Activated B cell treated with CpG ODN at 0.5 μM for 24 hours (primary cell): ENCODE results near the gene MMS19. TPM values are rescaled to one million over a fixed set of nuclear protein-coding genes. Genes with fewer than 3 reads are reported as not detected.

ENCODE experiments used
- ATAC-seq: fragments of 200-7000 bp; cut with Tn5 transposase; one replicate; pipeline ENCODE4 v1.10.0; 2021; ENCODE audit warnings: low read depth, mild to moderate bottlenecking, moderate library complexity
- CTCF ChIA-PET: fragments of 350-600 bp; sonication (Branson Sonifier 250); formaldehyde crosslinking; loops from one replicate; lab custom pipeline; 2021; ENCODE audit warnings: antibody characterized with exemption; lab: Charles Lee
- POLR2A ChIA-PET: fragments of 350-600 bp; sonication (Branson Sonifier 250); formaldehyde crosslinking; loops from one replicate; lab custom pipeline; 2021; ENCODE audit warnings: antibody characterized with exemption; lab: Charles Lee
- DNase-seq: peaks from one replicate; pipeline ENCODE4 v3.0.0; 2022
- H3K27ac Mint-ChIP-seq: one replicate; pipeline ENCODE4 v1.8.0; 2020; ENCODE audit warnings: mixed read lengths
- H3K27me3 Mint-ChIP-seq: one replicate; pipeline ENCODE4 v1.8.0; 2021; ENCODE audit warnings: mixed read lengths
- H3K36me3 Mint-ChIP-seq: one replicate; pipeline ENCODE4 v1.8.0; 2021; ENCODE audit warnings: low read depth, mixed read lengths
- H3K4me1 Mint-ChIP-seq: one replicate; pipeline ENCODE4 v1.8.0; 2021; ENCODE audit warnings: mixed read lengths
- H3K4me3 Mint-ChIP-seq: one replicate; pipeline ENCODE4 v1.8.0; 2020; ENCODE audit warnings: mild to moderate bottlenecking, mixed read lengths
- H3K9me3 Mint-ChIP-seq: one replicate; pipeline ENCODE4 v1.8.0; 2020; ENCODE audit warnings: mixed read lengths
- CTCF ChIP-seq: fragments of 200-600 bp; IDR thresholded peaks from one replicate; pipeline ENCODE4 v1.8.0; 2022; ENCODE audit warnings: antibody characterized with exemption, mild to moderate bottlenecking
- intact Hi-C: fragments of 100-400 bp; cut with micrococcal nuclease; formaldehyde crosslinking; loops from one replicate; pipeline ENCODE4 v1.15.1; 2024
- total RNA-seq: library from RNA; stranded (reverse); gene quantifications from 2 replicates; pipeline ENCODE4 v1.2.3, GENCODE V29; 2022

Gene MMS19
- total RNA-seq, 1 donor from 2014 or later: 89.2 TPM

GRCh38 chr10:97451605-97452004 lies 46.6 kb downstream of the MMS19 start:
- DNase-seq (no peak), ATAC-seq (no peak)
- ChIA-PET CTCF (no interaction called here), POLR2A (no interaction called here)
- no peak overlapping the region for H3K27ac Mint-ChIP-seq
- no peak overlapping the region for H3K4me3 Mint-ChIP-seq
- H3K4me1 Mint-ChIP-seq: peaks cover 17% of the 10 kb centered on the region
- peaks cover 52% of the 10 kb centered on the region for H3K36me3 Mint-ChIP-seq
- H3K27me3 Mint-ChIP-seq: no peaks in the 10 kb centered on the region
- no peaks in the 10 kb centered on the region for H3K9me3 Mint-ChIP-seq
- TF ChIP-seq CTCF: no peak
- intact Hi-C loops: no loop called here

- DNase-seq (no peak), ATAC-seq (no peak)
- H3K27ac Mint-ChIP-seq: no peak overlapping the region
- H3K36me3 Mint-ChIP-seq: peaks cover 52% of the 10 kb centered on the region
- intact Hi-C loops: no loop called here
- no peaks in the 10 kb centered on the region for H3K27me3 Mint-ChIP-seq
- H3K9me3 Mint-ChIP-seq: no peaks in the 10 kb centered on the region
- ChIA-PET POLR2A (no interaction called here), CTCF (no interaction called here)
- H3K4me3 Mint-ChIP-seq: no peak overlapping the region
- TF ChIP-seq CTCF: no peak
- peaks cover 23% of the 10 kb centered on the region for H3K4me1 Mint-ChIP-seq
Observed at GRCh38 chr10:97450828-97451227, 47.4 kb downstream of the MMS19 start.

GRCh38 chr10:97445722-97446639 lies 52.2 kb downstream of the MMS19 start, which contains the start of the genes EXOSC1 and ZDHHC16:
EXOSC1 (minus strand) TSS chr10:97446006; CDS start chr10:97445985, 21 bp downstream.
ZDHHC16 (plus strand) TSS chr10:97446175; CDS start chr10:97451676, 5,501 bp downstream.
- CTCF ChIA-PET: no interaction called here
- Mint-ChIP-seq H3K4me1 (peaks cover 43% of the 10 kb centered on the region), H3K4me3 (peak within 1 kb of the TSS; percentile 99), H3K9me3 (no peaks in the 10 kb centered on the region), H3K27me3 (no peaks in the 10 kb centered on the region), H3K36me3 (peaks cover 39% of the 10 kb centered on the region), H3K27ac (peak within 1 kb of the TSS; percentile 93)
- ATAC-seq: peak; percentile 98
- intact Hi-C loops: loop anchor here (1.0 to 5.0 kb wide), 7 partner anchors 20 to 186 kb away; partner anchors contain the start of genes ARHGAP19, FRAT2, MMS19 and MORN4
- POLR2A ChIA-PET: interaction anchor here (1.5 to 1.7 kb wide), 2 partner anchors 45 to 241 kb away, joined by 3 to 4 read pairs; partner anchors contain the start of genes AVPI1 and RRP12
- DNase-seq: peak; percentile 80
- no peak for TF ChIP-seq CTCF

- Mint-ChIP-seq H3K4me3 (peak overlapping the region; percentile 99), H3K27me3 (no peaks in the 10 kb centered on the region), H3K27ac (peak overlapping the region; percentile 93), H3K9me3 (no peaks in the 10 kb centered on the region), H3K36me3 (peaks cover 38% of the 10 kb centered on the region), H3K4me1 (peaks cover 42% of the 10 kb centered on the region)
- no peak for ATAC-seq
- no peak for TF ChIP-seq CTCF
- intact Hi-C loops: loop anchor here (5.0 kb wide), 1 partner anchor 187 kb away; the partner anchor contains the start of gene MORN4
- ChIA-PET CTCF (no interaction called here), POLR2A (interaction anchor here (1.5 to 1.7 kb wide), 2 partner anchors 44 to 241 kb away, joined by 3 to 4 read pairs; partner anchors contain the start of genes AVPI1 and RRP12)
- no peak for DNase-seq
Observed at GRCh38 chr10:97445357-97445721, 52.9 kb downstream of the MMS19 start.

GRCh38 chr10:97444212-97444611 lies 54.0 kb downstream of the MMS19 start:
- no peak for TF ChIP-seq CTCF
- CTCF ChIA-PET: no interaction called here
- intact Hi-C loops: no loop called here
- Mint-ChIP-seq H3K27ac (no peak overlapping the region), H3K9me3 (no peaks in the 10 kb centered on the region), H3K36me3 (peaks cover 42% of the 10 kb centered on the region), H3K4me1 (peaks cover 42% of the 10 kb centered on the region), H3K4me3 (peak overlapping the region; percentile 4), H3K27me3 (no peaks in the 10 kb centered on the region)
- POLR2A ChIA-PET: interaction anchor here (1.5 kb wide), 1 partner anchor 243 kb away, joined by 3 read pairs; the partner anchor contains the start of gene AVPI1
- ATAC-seq (no peak), DNase-seq (no peak)
